Astrocyte (in vitro differentiated cells and primary cell): ENCODE results near the gene MIA. TPM values are rescaled to one million over a fixed set of nuclear protein-coding genes. Genes with fewer than 3 reads are reported as not detected.

ENCODE experiments used
- DNase-seq: peaks from one replicate; pipeline ENCODE4 v3.0.0-alpha.2; 2010; ENCODE audit warnings: low read depth
- FAIRE-seq: peaks from 2 replicates; lab custom pipeline; 2011; peaks lifted over from hg19 to GRCh38; lab: Jason Lieb, UNC
- H2AFZ ChIP-seq: 2 replicates; pipeline ENCODE4 v1.6.0; 2012; ENCODE audit warnings: low read depth, low read length, inconsistent platforms
- H3K27ac ChIP-seq: 2 replicates; pipeline ENCODE4 v1.5.1; 2011; ENCODE audit warnings: low read depth, low read length, inconsistent platforms
- H3K27me3 ChIP-seq: 2 replicates; pipeline ENCODE4 v1.6.0; 2011; ENCODE audit warnings: low read length, inconsistent platforms; ENCODE audit not compliant: insufficient read depth
- H3K36me3 ChIP-seq: 2 replicates; pipeline ENCODE4 v1.5.1; 2011; ENCODE audit warnings: low read length, inconsistent platforms; ENCODE audit not compliant: insufficient read depth
- H3K4me1 ChIP-seq: 2 replicates; pipeline ENCODE4 v1.5.1; 2011; ENCODE audit warnings: low read length, inconsistent platforms; ENCODE audit not compliant: insufficient read depth
- H3K4me2 ChIP-seq: 2 replicates; pipeline ENCODE4 v1.6.0; 2012; ENCODE audit warnings: low read length, inconsistent platforms
- H3K4me3 ChIP-seq: 2 replicates; pipeline ENCODE4 v1.5.1; 2011; ENCODE audit warnings: low read depth, mild to moderate bottlenecking, low read length, inconsistent platforms; ENCODE audit not compliant: insufficient read depth
- H3K79me2 ChIP-seq: 2 replicates; pipeline ENCODE4 v1.6.0; 2012; ENCODE audit warnings: mild to moderate bottlenecking, low read length, inconsistent platforms; ENCODE audit not compliant: insufficient read depth
- H3K9ac ChIP-seq: 2 replicates; pipeline ENCODE4 v1.6.0; 2012; ENCODE audit warnings: mild to moderate bottlenecking, low read length, inconsistent platforms
- H3K9me3 ChIP-seq: 2 replicates; pipeline ENCODE4 v1.5.1; 2012; ENCODE audit warnings: low read depth, mild to moderate bottlenecking, low read length, inconsistent platforms; ENCODE audit not compliant: insufficient read depth
- H4K20me1 ChIP-seq: 2 replicates; pipeline ENCODE4 v1.6.0; 2012; ENCODE audit warnings: low read length, inconsistent platforms; ENCODE audit not compliant: insufficient read depth
- H3K27ac Mint-ChIP-seq: one replicate; pipeline ENCODE4 v1.8.0; 2021; ENCODE audit warnings: mild to moderate bottlenecking, mixed read lengths; ENCODE audit not compliant: unreplicated experiment
- H3K27me3 Mint-ChIP-seq: one replicate; pipeline ENCODE4 v1.8.0; 2021; ENCODE audit warnings: low read depth, mixed read lengths; ENCODE audit not compliant: unreplicated experiment
- H3K36me3 Mint-ChIP-seq: one replicate; pipeline ENCODE4 v1.8.0; 2021; ENCODE audit warnings: low read depth, mixed read lengths; ENCODE audit not compliant: unreplicated experiment
- H3K4me1 Mint-ChIP-seq: one replicate; pipeline ENCODE4 v1.8.0; 2021; ENCODE audit warnings: low read depth, mixed read lengths; ENCODE audit not compliant: unreplicated experiment
- H3K4me3 Mint-ChIP-seq: one replicate; pipeline ENCODE4 v1.8.0; 2021; ENCODE audit warnings: mild to moderate bottlenecking, moderate library complexity, mixed read lengths; ENCODE audit not compliant: unreplicated experiment
- H3K9me3 Mint-ChIP-seq: one replicate; pipeline ENCODE4 v1.8.0; 2021; ENCODE audit warnings: mild to moderate bottlenecking, mixed read lengths; ENCODE audit not compliant: unreplicated experiment
- CTCF ChIP-seq: IDR thresholded peaks from 2 replicates; pipeline ENCODE4 v1.5.1; 2011; ENCODE audit warnings: low read depth, mild to moderate bottlenecking, inconsistent platforms, low read length, moderate library complexity; ENCODE audit not compliant: insufficient read depth
- EZH2 ChIP-seq: IDR thresholded peaks from 2 replicates; pipeline ENCODE4 v1.6.1; 2012; ENCODE audit warnings: mild to moderate bottlenecking, low read length, inconsistent platforms; ENCODE audit not compliant: insufficient read depth
- total RNA-seq: library from RNA; stranded (reverse); gene quantifications from 2 replicates; pipeline ENCODE4 v1.2.1, GENCODE V29; 2021

Gene MIA
- total RNA-seq, 1 donor from 2014 or later: 2.5 TPM

DNA sequence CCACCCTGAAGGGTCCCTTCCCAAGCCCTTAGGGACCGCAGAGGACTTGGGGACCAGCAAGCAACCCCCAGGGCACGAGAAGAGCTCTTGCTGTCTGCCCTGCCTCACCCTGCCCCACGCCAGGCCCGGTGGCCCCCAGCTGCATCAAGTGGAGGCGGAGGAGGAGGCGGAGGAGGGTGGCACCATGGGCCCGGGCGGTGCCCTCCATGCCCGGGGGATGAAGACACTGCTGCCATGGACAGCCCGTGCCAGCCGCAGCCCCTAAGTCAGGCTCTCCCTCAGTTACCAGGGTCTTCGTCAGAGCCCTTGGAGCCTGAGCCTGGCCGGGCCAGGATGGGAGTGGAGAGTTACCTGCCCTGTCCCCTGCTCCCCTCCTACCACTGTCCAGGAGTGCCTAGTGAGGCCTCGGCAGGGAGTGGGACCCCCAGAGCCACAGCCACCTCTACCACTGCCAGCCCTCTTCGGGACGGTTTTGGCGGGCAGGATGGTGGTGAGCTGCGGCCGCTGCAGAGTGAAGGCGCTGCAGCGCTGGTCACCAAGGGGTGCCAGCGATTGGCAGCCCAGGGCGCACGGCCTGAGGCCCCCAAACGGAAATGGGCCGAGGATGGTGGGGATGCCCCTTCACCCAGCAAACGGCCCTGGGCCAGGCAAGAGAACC lies 25.1 kb downstream of the MIA start:
- Mint-ChIP-seq H3K36me3 (peaks cover 4% of the 10 kb centered on the region), H3K27me3 (no peaks in the 10 kb centered on the region), H3K9me3 (no peaks in the 10 kb centered on the region), H3K4me3 (peak overlapping the region; percentile 96), H3K4me1 (peaks cover 37% of the 10 kb centered on the region), H3K27ac (peak overlapping the region; percentile 85)
- FAIRE-seq (no peak), DNase-seq (no peak)
- Histone ChIP-seq H3K4me3 (peak overlapping the region; percentile 73), H3K9ac (peak overlapping the region; percentile 94), H3K4me1 (peaks cover 34% of the 10 kb centered on the region), H3K36me3 (no peaks in the 10 kb centered on the region), H3K27me3 (no peaks in the 10 kb centered on the region), H4K20me1 (peaks cover 58% of the 10 kb centered on the region), H3K4me2 (peak overlapping the region; percentile 97), H3K27ac (no peak overlapping the region), H3K79me2 (peaks cover 61% of the 10 kb centered on the region), H2AFZ (no peak overlapping the region), H3K9me3 (no peaks in the 10 kb centered on the region)
- TF ChIP-seq EZH2: no peak

GRCh38 chr19:40800997-40801377 lies 25.7 kb downstream of the MIA start:
- Histone ChIP-seq H3K36me3 (no peaks in the 10 kb centered on the region), H3K79me2 (peaks cover 66% of the 10 kb centered on the region)
- no peak for TF ChIP-seq EZH2
- TF ChIP-seq CTCF: no peak

DNA sequence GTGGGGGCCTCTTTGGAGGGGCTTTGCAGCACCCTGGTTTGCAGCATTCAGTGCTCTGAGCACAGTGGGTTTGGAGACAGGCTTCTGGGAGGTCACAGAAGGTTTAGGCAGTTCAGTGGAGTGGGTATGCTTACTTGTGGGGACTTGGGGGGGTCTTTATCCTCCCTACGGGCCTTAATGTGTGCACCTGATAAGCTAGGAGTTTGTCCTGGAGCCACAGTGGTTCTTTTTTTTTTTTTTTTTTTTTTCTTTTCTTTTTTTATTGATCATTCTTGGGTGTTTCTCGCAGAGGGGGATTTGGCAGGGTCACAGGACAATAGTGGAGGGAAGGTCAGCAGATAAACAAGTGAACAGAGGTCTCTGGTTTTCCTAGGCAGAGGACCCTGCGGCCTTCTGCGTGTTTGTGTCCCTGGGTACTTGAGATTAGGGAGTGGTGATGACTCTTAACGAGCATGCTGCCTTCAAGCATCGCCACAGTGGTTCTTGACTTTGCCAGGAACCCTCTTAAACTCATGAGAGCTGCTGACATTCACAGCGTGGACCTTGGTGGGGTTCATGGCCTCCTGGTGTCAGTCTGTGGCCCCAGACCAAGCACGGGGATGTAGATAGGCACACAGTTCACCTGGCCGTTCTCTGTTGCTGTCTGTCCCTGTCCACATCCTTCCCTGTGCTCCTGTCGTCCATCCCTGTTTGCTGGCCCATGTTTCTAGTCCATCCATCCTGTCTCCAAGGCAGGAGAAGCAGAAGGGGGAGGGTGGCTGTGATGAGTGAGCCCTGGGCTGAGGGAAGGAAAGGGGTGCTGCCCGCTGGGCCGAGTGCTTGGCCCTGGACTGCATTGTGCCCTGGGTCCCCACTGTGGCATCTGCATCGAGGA lies 26.3 kb downstream of the MIA start:
- DNase-seq (no peak), FAIRE-seq (no peak)
- no peaks in the 10 kb centered on the region for H3K9me3 Mint-ChIP-seq
- peak overlapping the region; percentile 96 for H3K4me3 Mint-ChIP-seq
- peaks cover 43% of the 10 kb centered on the region for H3K4me1 ChIP-seq
- H3K9ac ChIP-seq: peak overlapping the region; percentile 94
- H3K36me3 Mint-ChIP-seq: peaks cover 4% of the 10 kb centered on the region
- peak overlapping the region; percentile 97 for H3K4me2 ChIP-seq
- H3K27me3 Mint-ChIP-seq: no peaks in the 10 kb centered on the region
- no peak overlapping the region for H2AFZ ChIP-seq
- no peaks in the 10 kb centered on the region for H3K36me3 ChIP-seq
- no peak for TF ChIP-seq EZH2
- TF ChIP-seq CTCF: no peak
- H3K4me1 Mint-ChIP-seq: peaks cover 43% of the 10 kb centered on the region
- peaks cover 70% of the 10 kb centered on the region for H4K20me1 ChIP-seq
- H3K27me3 ChIP-seq: no peaks in the 10 kb centered on the region
- no peak overlapping the region for H3K27ac ChIP-seq
- H3K9me3 ChIP-seq: no peaks in the 10 kb centered on the region
- H3K79me2 ChIP-seq: peaks cover 72% of the 10 kb centered on the region
- H3K4me3 ChIP-seq: no peak overlapping the region
- H3K27ac Mint-ChIP-seq: no peak overlapping the region

More at GRCh38 chr19:40800997-40801377, 25.7 kb downstream of the MIA start:
- Histone ChIP-seq H3K4me3 (no peak overlapping the region), H3K9me3 (no peaks in the 10 kb centered on the region), H3K27ac (no peak overlapping the region), H4K20me1 (peaks cover 64% of the 10 kb centered on the region), H3K9ac (peak overlapping the region; percentile 94), H3K4me1 (peaks cover 36% of the 10 kb centered on the region), H3K27me3 (no peaks in the 10 kb centered on the region), H3K4me2 (peak overlapping the region; percentile 97), H2AFZ (no peak overlapping the region)
- FAIRE-seq: no peak
- peak overlapping the region; percentile 96 for H3K4me3 Mint-ChIP-seq
- no peak overlapping the region for H3K27ac Mint-ChIP-seq
- H3K27me3 Mint-ChIP-seq: no peaks in the 10 kb centered on the region
- no peaks in the 10 kb centered on the region for H3K9me3 Mint-ChIP-seq
- no peak for DNase-seq
- peaks cover 4% of the 10 kb centered on the region for H3K36me3 Mint-ChIP-seq
- H3K4me1 Mint-ChIP-seq: peaks cover 37% of the 10 kb centered on the region
